ENCODE results near the gene PREP.

PREP gene

GRCh38 chr6:105336986-105337385 lies 65.9 kb downstream of the PREP start:
- no peak for DNase-seq

DNA sequence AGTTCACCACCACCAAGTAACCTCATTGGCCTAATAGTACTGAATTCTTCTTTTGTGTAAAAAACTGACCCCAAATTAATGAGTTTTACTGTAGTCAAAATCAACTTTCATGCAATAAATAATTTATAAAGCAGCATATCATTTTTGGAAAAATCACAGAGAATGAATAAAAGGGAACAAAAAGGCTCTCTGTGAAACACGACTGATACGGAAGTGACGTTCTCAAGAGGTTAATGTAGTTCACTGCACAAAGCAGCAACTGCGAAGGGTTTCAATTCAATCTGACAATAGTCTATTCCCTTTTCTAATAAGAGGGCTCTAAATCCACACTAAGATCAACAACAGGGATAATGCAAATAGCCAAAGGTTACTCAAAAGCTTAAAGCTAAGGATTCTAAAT lies 70.3 kb downstream of the PREP start:
- DNase-seq, result no peak

GRCh38 chr6:105331927-105332326 lies 71.0 kb downstream of the PREP start:
- no peak for DNase-seq

- DNase-seq, result no peak
Measured at GRCh38 chr6:105330913-105331312, 72.0 kb downstream of the PREP start.

- DNase-seq, result no peak
Measured at GRCh38 chr6:105330364-105330763, 72.5 kb downstream of the PREP start.

DNA sequence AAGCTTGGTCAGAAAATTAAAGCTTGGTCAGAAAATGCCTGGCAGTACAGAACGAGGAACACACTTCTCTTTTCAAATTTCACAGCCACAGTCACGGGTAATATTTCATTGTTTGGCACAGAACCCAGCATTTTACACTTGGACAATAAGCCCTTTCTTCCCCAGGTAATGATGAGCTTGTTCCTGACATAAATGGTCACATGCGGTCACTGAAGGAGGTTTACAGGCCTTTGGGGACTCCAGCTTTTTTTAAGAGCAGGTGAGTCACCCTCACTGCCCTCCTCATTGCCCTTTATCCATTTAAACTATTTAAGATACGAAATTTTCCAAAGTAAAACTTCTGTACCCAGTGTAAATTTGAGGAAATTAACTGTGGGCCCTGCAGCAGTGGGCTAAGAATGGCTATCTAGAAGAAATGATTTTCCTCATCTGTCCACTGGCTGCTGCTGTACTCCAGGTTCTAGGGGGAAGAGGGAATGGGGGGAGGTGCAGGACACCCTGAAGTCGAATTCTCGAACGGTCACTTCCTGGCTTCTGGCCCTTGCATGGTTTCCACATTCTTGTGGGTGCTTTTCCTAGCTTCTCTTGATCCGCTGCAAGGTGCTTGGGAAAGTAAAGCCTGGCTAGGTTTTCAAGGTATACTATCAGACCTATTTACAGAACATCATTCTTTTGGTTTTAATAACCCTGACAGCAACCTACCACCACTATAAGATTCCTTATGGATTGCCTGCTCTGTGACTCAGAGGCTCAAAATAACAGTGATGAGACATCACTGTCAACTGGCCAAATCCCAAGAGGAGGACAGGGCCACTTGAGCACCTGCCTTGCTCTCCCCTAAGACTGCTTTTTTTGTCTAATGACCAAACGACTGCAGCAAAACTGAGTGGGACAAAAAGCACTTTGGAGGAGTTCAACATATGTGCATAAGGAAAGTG lies 75.8 kb downstream of the PREP start:
- DNase-seq, result no peak

DNA sequence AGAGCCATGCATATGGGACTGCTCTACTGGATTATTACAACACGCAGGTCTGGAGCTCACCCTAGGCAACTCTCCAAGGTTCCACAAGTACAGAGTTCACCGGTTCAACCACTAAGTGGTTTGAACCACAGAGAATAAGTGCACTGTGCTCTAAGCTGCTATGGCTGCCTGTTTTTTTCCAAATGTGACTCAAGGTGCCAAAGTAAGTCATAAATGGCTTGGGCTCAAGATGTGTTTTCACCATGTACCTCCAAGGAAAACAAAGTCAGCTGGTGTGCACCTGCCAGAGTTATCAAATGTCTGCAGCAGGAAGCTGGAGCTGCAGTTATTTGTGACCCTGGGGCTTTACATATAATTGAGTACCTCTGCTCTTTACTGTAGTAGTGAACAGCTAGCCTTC lies 76.7 kb downstream of the PREP start:
- no peak for DNase-seq

- DNase-seq, result no peak
Measured at GRCh38 chr6:105324386-105324950, 78.4 kb downstream of the PREP start.

DNA sequence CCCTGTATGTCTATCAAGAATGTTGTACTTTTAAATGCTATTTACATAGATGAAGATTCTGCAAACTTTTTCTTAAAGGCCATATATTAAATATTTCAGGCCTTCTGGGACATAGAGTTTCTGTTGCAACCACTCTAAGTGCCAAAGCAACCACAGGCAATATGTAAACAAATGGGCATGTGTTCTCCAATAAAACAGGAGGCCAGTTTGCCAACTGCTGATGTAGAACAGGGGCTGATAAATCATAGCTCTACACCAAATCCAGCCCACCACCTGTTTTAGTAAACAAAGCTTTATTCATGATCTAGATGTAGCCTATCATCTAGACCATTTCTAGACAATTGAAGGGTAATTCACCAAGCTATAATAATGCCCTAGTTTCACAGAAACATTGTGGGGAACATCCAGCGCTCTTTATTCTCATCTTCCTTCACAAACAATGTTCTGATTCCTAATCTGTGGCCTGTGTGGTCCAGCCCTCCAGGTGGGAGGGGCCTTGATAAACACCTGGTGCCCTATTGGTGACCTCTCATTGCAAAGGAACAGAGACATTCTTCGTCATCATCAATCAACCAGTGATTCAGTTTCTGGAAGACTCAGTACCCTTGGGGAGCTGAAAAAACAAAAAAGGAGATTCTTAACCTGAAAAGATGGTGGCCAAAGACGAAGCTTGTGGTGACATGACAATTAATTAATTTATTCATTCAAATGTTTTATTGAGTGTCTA lies 80.2 kb downstream of the PREP start:
- DNase-seq, result no peak

GRCh38 chr6:105321728-105322127 lies 81.2 kb downstream of the PREP start:
- DNase-seq, result no peak

DNA sequence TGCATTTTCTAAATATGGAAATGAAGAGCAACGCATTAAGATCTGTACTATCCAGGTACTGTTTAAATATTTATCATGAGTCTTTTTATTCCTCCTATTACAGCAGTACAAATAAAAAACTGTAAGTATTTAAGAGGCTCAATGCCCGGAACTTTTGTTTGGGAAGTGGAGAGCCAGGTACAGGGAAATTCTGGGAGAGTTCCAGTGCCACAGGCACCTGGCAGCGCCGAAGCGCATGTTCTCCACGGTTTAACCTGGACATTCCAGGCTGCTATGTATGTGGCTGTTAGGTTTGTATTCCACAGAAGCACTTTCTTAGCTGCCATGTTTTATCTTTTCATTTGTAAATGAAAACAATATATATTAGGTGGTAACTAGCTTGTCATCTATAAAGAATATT lies 81.7 kb downstream of the PREP start:
- DNase-seq, result no peak

DNA sequence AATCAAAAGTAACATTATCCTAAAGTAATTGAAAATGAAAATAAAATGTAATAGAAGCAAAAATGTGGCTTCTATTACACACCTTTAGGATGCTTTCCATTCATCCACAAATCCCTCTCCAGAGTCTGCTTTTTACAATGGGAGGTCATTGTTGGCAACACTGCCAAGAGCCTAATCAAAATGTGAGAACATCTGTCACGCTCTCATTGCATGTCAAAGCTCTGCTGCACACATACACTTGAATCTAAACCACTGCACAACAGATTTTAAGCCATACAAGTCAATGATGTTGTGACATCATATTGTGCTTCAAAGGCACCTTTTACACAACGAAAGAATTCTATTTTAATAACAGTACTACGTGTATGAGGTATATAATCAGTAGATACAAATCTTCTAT lies 82.1 kb downstream of the PREP start:
- no peak for DNase-seq

GRCh38 chr6:105320271-105320670 lies 82.6 kb downstream of the PREP start:
- no peak for DNase-seq

- no peak for DNase-seq
Measured at GRCh38 chr6:105319331-105319730, 83.6 kb downstream of the PREP start.

DNA sequence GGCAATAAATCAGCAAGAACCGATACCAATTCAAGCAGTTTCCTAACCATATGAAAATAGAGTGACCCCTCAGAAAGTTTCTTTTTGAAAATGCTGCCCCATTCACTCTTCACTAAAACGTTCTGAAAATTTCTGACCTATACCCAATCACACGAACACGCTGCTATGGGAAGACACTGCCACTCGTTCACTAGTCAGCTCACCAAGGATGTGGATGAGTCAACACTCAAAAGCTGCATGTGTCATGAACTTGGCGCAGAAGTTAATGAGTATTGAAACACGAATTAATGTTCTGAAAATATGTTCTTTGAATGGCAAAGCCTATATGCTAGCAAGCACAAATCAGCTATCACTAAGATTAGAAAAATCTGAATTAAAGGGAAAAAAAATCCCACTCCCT lies 84.2 kb downstream of the PREP start:
- no peak for DNase-seq

DNA sequence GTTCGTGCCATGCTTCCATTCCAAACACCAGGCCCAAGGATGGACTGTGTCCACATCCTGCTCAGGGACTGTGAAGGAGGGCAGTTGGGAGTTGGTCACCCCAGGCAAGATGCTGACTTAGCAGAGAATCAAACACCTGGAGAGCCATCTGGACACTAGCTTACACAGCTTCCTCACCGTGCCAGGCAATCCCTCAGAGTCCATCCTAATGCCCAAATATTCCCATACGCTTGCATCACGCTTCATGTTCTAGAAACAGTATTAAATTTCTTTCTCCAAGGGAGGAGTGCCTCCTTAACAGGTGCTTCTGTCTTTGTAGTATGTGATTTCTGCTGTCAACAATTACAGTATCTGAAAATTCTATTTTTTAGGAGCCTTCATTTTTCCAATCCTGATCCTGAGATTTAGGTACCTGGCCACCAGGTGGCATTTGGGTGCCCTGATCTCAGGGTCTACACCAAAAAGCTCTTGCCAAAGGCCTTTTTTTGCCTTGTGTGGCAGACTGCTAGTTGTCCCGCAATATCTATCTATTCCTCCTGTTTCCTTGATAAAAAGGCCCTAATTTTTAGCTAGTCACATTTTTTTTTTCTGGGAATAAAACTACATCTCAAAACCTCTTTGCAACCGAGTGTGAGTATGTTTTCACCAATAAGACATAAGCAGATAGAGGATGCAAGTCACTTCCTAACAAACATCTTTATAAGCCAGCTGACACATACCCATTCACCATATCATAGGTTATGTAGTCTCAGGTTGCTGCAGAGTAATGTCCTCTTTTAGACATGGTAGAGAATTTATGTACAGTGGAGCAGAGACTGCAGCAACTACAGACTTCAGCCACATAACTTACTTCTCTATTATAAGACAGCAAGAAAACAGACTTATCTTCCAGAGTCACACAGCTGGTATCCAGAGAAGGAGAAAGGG lies 85.0 kb downstream of the PREP start:
- no peak for DNase-seq

- DNase-seq, result no peak
Measured at GRCh38 chr6:105313211-105313610, 89.7 kb downstream of the PREP start.

DNA sequence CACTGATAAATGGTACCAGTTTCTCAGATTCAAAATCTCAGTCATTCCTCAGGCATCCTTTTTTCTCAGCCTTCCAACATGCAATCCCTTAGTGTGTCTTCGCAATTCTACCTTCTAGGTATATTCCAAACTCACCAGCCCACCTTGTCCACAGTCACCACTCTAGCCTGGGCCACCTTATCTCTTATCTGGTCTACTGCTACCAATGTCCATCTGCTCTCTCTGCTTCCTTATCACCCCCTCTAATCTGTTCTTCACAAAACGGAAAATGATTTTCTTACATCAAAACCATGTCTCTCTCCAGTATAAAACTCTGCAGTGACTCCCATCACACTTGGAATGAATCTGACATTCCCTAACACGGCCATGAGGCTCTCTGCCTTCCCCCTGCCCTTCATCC lies 91.9 kb downstream of the PREP start:
- DNase-seq, result no peak

DNA sequence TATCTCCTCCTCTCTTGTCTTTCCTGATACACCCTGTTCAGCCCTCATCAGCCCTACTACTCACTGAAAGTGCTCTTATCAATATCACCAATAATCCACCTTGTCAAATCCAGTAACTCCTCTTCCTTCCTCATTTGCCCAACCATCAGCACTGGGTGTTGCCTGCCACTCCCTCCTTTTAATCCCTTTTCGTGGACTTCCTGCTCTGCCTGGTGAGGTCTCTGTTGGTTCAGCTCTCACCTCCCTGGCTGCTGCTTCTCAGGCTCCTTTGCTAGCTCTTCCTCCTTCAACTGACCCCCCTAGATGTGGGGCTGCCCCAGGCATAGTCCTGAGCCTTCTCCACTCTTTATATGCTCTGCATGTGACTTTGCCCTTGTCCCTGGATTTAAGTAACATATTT lies 92.5 kb downstream of the PREP start:
- no peak for DNase-seq

GRCh38 chr6:105308840-105309239 lies 94.0 kb downstream of the PREP start:
- DNase-seq, result no peak

DNA sequence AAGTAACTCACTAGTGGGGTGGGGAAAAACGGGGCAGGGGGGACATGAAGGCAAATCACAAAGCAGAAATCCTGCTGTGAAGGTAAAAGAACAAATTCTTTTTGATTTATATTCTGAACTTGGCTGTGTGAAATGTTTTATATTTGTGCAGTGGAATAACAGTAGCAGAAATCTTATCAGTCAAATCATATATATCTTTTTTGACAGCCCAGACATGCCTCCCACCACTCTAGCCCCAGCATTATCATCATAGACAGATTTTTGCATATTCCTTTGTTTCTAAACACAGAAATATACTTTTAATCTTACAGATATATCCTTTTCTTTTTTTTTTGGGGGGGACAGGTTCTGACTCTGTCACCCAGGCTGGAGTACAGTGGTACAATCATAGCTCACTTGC lies 97.4 kb downstream of the PREP start:
- DNase-seq, result no peak

- no peak for DNase-seq
Measured at GRCh38 chr6:105304825-105305224, 98.1 kb downstream of the PREP start.

DNA sequence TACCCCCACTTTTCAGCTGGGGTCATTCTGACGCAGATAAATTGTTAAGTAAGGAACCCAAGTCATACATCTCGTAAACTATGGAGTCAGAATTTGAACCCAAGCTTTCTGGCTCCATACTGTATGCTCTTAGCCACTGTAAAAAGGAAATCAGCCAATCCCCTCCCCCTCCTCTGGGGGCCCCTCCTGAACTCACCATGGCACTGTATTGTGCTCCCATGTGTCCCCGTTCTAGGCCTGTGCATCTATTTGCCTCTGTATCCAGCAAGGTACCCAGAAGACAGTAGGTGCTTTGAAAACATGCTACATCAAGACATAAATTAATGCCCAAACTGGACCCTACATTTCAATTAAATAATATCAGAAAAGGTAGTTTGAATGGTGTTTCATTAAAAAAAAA lies 98.5 kb downstream of the PREP start:
- DNase-seq, result no peak
